K562 (cell line): ENCODE measurements around the gene SYCP2. TPM values are rescaled to one million over a fixed set of nuclear protein-coding genes. Genes with fewer than 3 reads are reported as not detected.

Source experiments
- E2F6 ChIP-seq, 2 experiments: IDR thresholded peaks; 2 replicates each; pipeline ENCODE4 v1.6.1; 2011; ENCODE audit warnings: borderline replicate concordance in 1 of 2, control low read depth in 1 of 2, low read depth in 1 of 2, low read length in 1 of 2, mild to moderate bottlenecking in 1 of 2, mixed read lengths in 1 of 2, moderate library complexity in 1 of 2; ENCODE audit not compliant: insufficient read depth in 1 of 2, insufficient read length in 1 of 2, poor library complexity in 1 of 2, severe bottlenecking in 1 of 2; ENCODE audit errors: extremely low read depth in 1 of 2
- FOS ChIP-seq: IDR thresholded peaks from 3 replicates; pipeline ENCODE4 v1.6.1; 2011; ENCODE audit not compliant: insufficient read length; ENCODE audit errors: extremely low read depth
- HNRNPK ChIP-seq: fragments of 200-400 bp; formaldehyde crosslinking; IDR thresholded peaks from one replicate; pipeline ENCODE4 v1.6.1; 2018; ENCODE audit warnings: mild to moderate bottlenecking, low read depth, low read length; ENCODE audit not compliant: poor library complexity, severe bottlenecking
- L3MBTL2 ChIP-seq: fragments of 450-650 bp; IDR thresholded peaks from 2 replicates; pipeline ENCODE4 v1.6.1; 2016; ENCODE audit warnings: mild to moderate bottlenecking, moderate library complexity
- MGA ChIP-seq: fragments of 450-650 bp; IDR thresholded peaks from 2 replicates; pipeline ENCODE4 v1.6.1; 2016; ENCODE audit warnings: mild to moderate bottlenecking, moderate library complexity
- PRMT5 ChIP-seq: sonication (generic); formaldehyde crosslinking; IDR thresholded peaks from 2 replicates; pipeline ENCODE4 v1.5.0; 2020; ENCODE audit warnings: missing genetic modification reagents
- SAFB ChIP-seq: fragments of 200-400 bp; formaldehyde crosslinking; IDR thresholded peaks from 2 replicates; pipeline ENCODE4 v1.6.1; 2017; ENCODE audit warnings: low read depth, low read length, borderline replicate concordance
- SP2 ChIP-seq: IDR thresholded peaks from 2 replicates; pipeline ENCODE4 v1.6.1; 2011; ENCODE audit warnings: mild to moderate bottlenecking, low read depth, low read length, moderate library complexity; ENCODE audit not compliant: poor library complexity, severe bottlenecking; ENCODE audit errors: extremely low read depth
- VEZF1 ChIP-seq: fragments of 200-800 bp; sonication (Bioruptor generic); IDR thresholded peaks from 2 replicates; pipeline ENCODE4 v1.6.1; 2017; ENCODE audit warnings: missing genetic modification characterization, missing compliant biosample characterization
- ZBTB33 ChIP-seq: sonication (generic); formaldehyde crosslinking; IDR thresholded peaks from 2 replicates; pipeline ENCODE4 v1.8.1; 2023; ENCODE audit warnings: mild to moderate bottlenecking, missing genetic modification reagents
- polyA plus RNA-seq, 8 experiments: library from polyadenylated mRNA; depleted of rRNA in 4 of 8; stranded (reverse) in 5 of 8; unstranded in 3 of 8; fragments of >200 nt; fragmentation: Nextera tagmentation in 2 of 8; fragmentation: Illumina TruSeq in 1 of 8; extraction: Ambion mirVana in 2 of 8; extraction: Trizol in 1 of 8; gene quantifications; 2 replicates each; pipeline versions ENCODE4 v1.2.1 to v1.2.3, GENCODE V29; 2011 to 2014; ENCODE audit warnings: inconsistent platforms in 1 of 8, missing spikeins in 1 of 8
- total RNA-seq, 7 experiments: library from RNA; depleted of rRNA in 6 of 7; stranded (reverse); fragments of >200 nt in 6 of 7; fragmentation: Illumina TruSeq in 2 of 7; extraction: Trizol in 2 of 7; gene quantifications; 2 replicates each; pipeline versions ENCODE4 v1.2.1 to v1.2.3, GENCODE V29; 2011 to 2021; ENCODE audit warnings: low replicate concordance in 1 of 7

Gene SYCP2
- total and polyA plus RNA-seq, 9 of the 15 experiments (the other 6 are each of a cell fraction or from before 2014, with no cell fraction given): 0.24 to 1.6 (median 0.67) TPM

DNA sequence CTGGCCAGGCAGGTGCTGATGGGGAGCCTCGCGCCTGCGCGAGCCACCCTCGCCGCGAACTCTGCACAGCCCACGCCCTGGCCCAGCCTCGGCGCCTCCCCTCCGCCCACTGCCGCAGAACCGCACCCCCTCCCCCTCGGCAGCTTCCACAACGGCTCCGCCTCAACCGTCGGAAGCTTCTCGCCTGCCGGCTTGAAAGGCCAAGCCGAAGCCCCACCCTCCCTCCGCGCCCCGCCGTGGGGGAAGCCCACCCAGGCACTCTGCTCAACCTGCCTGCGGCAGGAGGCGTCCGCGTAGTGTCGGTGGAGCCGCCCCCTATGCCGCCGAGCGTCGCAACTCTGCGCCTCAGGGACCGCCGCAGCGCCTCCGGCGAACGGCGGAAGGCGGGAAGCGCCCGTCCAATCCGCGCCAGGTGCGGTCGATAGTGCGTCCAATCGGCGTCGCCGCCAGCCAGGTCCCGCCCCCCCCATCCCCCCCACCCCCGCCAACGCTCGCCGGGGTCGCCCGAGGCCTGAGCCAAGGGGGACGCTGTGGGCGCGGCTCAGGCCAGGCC, at the start of gene SYCP2 (continued):
- TF ChIP-seq MGA (peak; percentile 98), FOS (peak; percentile 72), HNRNPK (peak; percentile 80), L3MBTL2 (peak; percentile 100), SP2 (peak; percentile 29), PRMT5 (CRISPR knock-in tag) (no peak), VEZF1 (CRISPR knock-in tag) (peak; percentile 83; the same call in 1 of the 2 replicates), ZBTB33 (CRISPR knock-in tag) (peak; percentile 48; the same call in 1 of the 2 replicates), E2F6 (IDR thresholded peaks at IDR 0.05; ENCODE audit: borderline replicate concordance in 1 of 2, extremely low read depth in 1 of 2, insufficient read depth in 1 of 2, insufficient read length in 1 of 2, low read depth in 1 of 2, low read length in 1 of 2, poor library complexity in 1 of 2, severe bottlenecking in 1 of 2) (peak; percentile 99 to 100), SAFB (no peak)
